ENCODE measurements around the gene ITGB7. TPM values are rescaled to one million over a fixed set of nuclear protein-coding genes. Genes with fewer than 3 reads are reported as not detected.

The ITGB7 gene
- polyA plus RNA-seq, 1 of the 3 experiments (the other 2 are of a cell fraction), result 0.25 TPM

DNA sequence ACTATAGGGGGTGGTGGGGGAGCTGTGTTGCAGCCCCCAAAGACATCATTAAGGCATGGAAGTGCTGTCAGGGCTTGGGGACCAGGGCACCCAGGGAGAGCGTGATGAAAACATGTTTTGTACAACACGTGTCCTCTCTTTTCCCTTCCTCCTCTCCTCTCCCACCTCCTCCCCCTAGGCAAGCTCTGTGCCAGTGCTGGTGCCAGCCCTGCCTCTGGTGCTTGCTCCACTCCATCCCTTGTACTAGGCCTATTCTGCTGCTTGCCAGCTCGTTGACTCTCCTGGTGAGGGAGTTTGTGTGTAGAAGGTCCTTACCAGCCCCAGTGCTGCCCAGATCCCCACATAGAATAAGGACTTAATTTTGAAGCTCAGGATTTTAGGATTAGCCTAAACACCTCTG is 28.1 kb upstream of the ITGB7 start:
- H3K4me2 ChIP-seq, result no peak overlapping the region
- no peaks in the 10 kb centered on the region for H3K27me3 ChIP-seq (ENCODE audit: insufficient read depth)
- TF ChIP-seq FOXM1 (IDR thresholded peaks at IDR 0.05; ENCODE audit: low read depth) (no peak), FOSL2 (IDR thresholded peaks at IDR 0.05; ENCODE audit: borderline replicate concordance, low read depth) (no peak)
- no peak overlapping the region for H3K4me3 ChIP-seq (ENCODE audit: low read depth in 2 of 2, low read length in 1 of 2)
- no peaks in the 10 kb centered on the region for H3K9me2 ChIP-seq
- peaks cover 33 to 48% of the 10 kb centered on the region in 2 experiments; a peak in 3 of 4 replicates for H3K4me1 ChIP-seq (ENCODE audit: control insufficient read depth in 1 of 2, insufficient read depth in 2 of 2, low read depth in 1 of 2, low read length in 1 of 2)
- no peak for DNase-seq
- CTCF ChIA-PET, result interaction anchor here (1.2 to 4.5 kb wide), 4 partner anchors 15 to 23 kb away, joined by 3 to 19 read pairs (median 7); no protein-coding TSS in a partner anchor
- H2AFZ ChIP-seq (ENCODE audit: low read depth), result no peak overlapping the region
- H3K9me3 ChIP-seq, result no peaks in the 10 kb centered on the region
- H3F3A ChIP-seq (replicated peaks; ENCODE audit: insufficient read depth), result peaks cover 13% of the 10 kb centered on the region
- no peak overlapping the region; a peak in 1 of 4 replicates for H3K27ac ChIP-seq (ENCODE audit: low read depth in 2 of 2, low read length in 1 of 2)
- H3K36me3 ChIP-seq (replicated peaks in 1 of 2; ENCODE audit: control insufficient read depth in 1 of 2, insufficient read depth in 2 of 2, low read length in 1 of 2), result no peaks in the 10 kb centered on the region
- 76% methylated on average over 3 of the region's 3 CpGs for WGBS (ENCODE audit: low lambda C conversion rate)
- H3K79me2 ChIP-seq (ENCODE audit: insufficient read depth), result peaks cover 4% of the 10 kb centered on the region; the same call in 1 of the 2 replicates
- POLR2A ChIA-PET, result interaction anchor here (1.5 kb wide), 1 partner anchor 9 kb away, joined by 8 read pairs; no protein-coding TSS in a partner anchor
- H4K20me1 ChIP-seq (ENCODE audit: insufficient read depth), result no peaks in the 10 kb centered on the region
- no peak overlapping the region for H3K9ac ChIP-seq

DNA sequence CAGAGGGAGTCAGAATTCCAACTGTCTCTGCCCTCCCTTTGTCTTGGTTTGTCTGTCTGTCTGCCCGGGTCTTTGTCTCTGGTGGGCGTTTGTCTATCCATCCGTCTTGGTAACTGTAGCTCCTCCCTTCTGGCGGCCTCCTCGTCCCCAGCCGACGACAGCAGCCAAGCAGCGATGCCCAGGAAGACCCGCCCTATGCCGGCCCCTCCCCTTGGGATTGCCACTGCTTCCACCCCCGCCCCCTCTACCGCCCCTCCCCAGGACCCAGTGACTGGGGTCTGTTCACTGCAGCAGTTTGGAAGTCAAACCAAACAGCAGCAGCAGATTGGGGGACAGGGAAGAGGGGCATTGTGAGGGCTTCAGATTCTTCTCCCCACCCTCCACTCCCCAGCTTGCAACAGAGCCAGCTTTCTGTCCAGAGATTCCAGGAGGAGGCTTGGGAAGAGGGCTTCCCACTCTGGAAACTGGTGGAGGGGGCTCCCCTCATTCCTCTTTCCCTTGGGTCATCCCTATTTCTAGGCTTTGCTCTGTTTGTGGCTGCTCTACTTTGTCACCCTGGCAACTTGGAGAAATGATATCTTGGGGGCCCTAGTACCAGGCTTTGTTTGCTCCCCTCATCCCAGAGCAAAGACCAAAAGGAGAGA is 27.3 kb upstream of the ITGB7 start:
- Histone ChIP-seq H3K27ac (ENCODE audit: low read depth in 2 of 2, low read length in 1 of 2) (peak overlapping the region in 1 of 2 experiments; percentile 85; a peak in 2 of 4 replicates), H2AFZ (ENCODE audit: low read depth) (peak overlapping the region; percentile 59; the same call in 1 of the 2 replicates), H3K9me2 (no peaks in the 10 kb centered on the region), H3K4me1 (ENCODE audit: control insufficient read depth in 1 of 2, insufficient read depth in 2 of 2, low read depth in 1 of 2, low read length in 1 of 2) (peaks cover 33 to 52% of the 10 kb centered on the region in 2 experiments; a peak in 3 of 4 replicates), H3K79me2 (ENCODE audit: insufficient read depth) (peaks cover 5% of the 10 kb centered on the region; the same call in 1 of the 2 replicates), H3K27me3 (ENCODE audit: insufficient read depth) (no peaks in the 10 kb centered on the region), H3K36me3 (replicated peaks in 1 of 2; ENCODE audit: control insufficient read depth in 1 of 2, insufficient read depth in 2 of 2, low read length in 1 of 2) (no peaks in the 10 kb centered on the region), H3F3A (replicated peaks; ENCODE audit: insufficient read depth) (peaks cover 13% of the 10 kb centered on the region), H3K4me2 (peak overlapping the region; percentile 84), H4K20me1 (ENCODE audit: insufficient read depth) (no peaks in the 10 kb centered on the region), H3K9ac (no peak overlapping the region), H3K4me3 (ENCODE audit: low read depth in 2 of 2, low read length in 1 of 2) (peak overlapping the region in 1 of 2 experiments; percentile 7; a peak in 1 of 4 replicates), H3K9me3 (no peaks in the 10 kb centered on the region)
- POLR2A ChIA-PET, result interaction anchor here (0.7 to 1.5 kb wide), 3 partner anchors 10 to 54 kb away, joined by 3 to 8 read pairs (median 4); partner anchors contain the start of genes CSAD and ZNF740
- DNase-seq, result peak; percentile 86
- CTCF ChIA-PET, result interaction anchor here (0.6 to 4.5 kb wide), 9 partner anchors 9 to 187 kb away, joined by 3 to 19 read pairs (median 3); partner anchors contain the start of gene ESPL1
- 18% methylated on average over 11 of the region's 12 CpGs for WGBS (ENCODE audit: low lambda C conversion rate)
- no peak for TF ChIP-seq RAD21 (IDR thresholded peaks at IDR 0.05; ENCODE audit: low read length)
- no peak for TF ChIP-seq GATA2 (CRISPR knock-in tag; IDR thresholded peaks at IDR 0.05)
- TF ChIP-seq TAF1 (IDR thresholded peaks at IDR 0.05; ENCODE audit: borderline replicate concordance, low read depth, low read length), result no peak
- TF ChIP-seq, protein P1, sequence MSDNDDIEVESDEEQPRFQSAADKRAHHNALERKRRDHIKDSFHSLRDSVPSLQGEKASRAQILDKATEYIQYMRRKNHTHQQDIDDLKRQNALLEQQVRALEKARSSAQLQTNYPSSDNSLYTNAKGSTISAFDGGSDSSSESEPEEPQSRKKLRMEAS (IDR thresholded peaks at IDR 0.05; ENCODE audit: low read depth), result no peak
- TF ChIP-seq TEAD4 (IDR thresholded peaks at IDR 0.05; ENCODE audit: borderline replicate concordance, insufficient read depth), result no peak
- TF ChIP-seq NRF1 (IDR thresholded peaks at IDR 0.05; ENCODE audit: low read depth, low read length), result no peak
- TF ChIP-seq FOXJ3 (CRISPR knock-in tag; IDR thresholded peaks at IDR 0.05), result no peak
- TF ChIP-seq EZH2phosphoT487 (IDR thresholded peaks at IDR 0.05; ENCODE audit: borderline replicate concordance, low read depth), result no peak
- TF ChIP-seq POLR2AphosphoS5 (IDR thresholded peaks at IDR 0.05; ENCODE audit: low read depth, low read length), result no peak
- TF ChIP-seq SMC3 (IDR thresholded peaks at IDR 0.05; ENCODE audit: low read depth, low read length), result no peak
- TF ChIP-seq, protein P2, sequence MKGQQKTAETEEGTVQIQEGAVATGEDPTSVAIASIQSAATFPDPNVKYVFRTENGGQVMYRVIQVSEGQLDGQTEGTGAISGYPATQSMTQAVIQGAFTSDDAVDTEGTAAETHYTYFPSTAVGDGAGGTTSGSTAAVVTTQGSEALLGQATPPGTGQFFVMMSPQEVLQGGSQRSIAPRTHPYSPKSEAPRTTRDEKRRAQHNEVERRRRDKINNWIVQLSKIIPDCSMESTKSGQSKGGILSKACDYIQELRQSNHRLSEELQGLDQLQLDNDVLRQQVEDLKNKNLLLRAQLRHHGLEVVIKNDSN (IDR thresholded peaks at IDR 0.05; ENCODE audit: borderline replicate concordance, low read depth), result no peak
- TF ChIP-seq SIN3A (IDR thresholded peaks at IDR 0.05; ENCODE audit: borderline replicate concordance, low read depth, low read length), result no peak
- TF ChIP-seq, protein P3, sequence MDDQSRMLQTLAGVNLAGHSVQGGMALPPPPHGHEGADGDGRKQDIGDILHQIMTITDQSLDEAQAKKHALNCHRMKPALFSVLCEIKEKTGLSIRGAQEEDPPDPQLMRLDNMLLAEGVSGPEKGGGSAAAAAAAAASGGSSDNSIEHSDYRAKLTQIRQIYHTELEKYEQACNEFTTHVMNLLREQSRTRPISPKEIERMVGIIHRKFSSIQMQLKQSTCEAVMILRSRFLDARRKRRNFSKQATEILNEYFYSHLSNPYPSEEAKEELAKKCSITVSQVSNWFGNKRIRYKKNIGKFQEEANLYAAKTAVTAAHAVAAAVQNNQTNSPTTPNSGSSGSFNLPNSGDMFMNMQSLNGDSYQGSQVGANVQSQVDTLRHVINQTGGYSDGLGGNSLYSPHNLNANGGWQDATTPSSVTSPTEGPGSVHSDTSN (IDR thresholded peaks at IDR 0.05), result no peak
- TF ChIP-seq MXI1 (IDR thresholded peaks at IDR 0.05; ENCODE audit: low read depth, low read length), result no peak
- TF ChIP-seq NFIC (IDR thresholded peaks at IDR 0.05; ENCODE audit: borderline replicate concordance), result no peak
